ENCODE measurements around the gene RAB9A. TPM values are rescaled to one million over a fixed set of nuclear protein-coding genes. Genes with fewer than 3 reads are reported as not detected.
"Not testable (repeated sequence)": the region's sequence is repeated elsewhere in the genome, so short reads cannot be mapped to it uniquely, and the experiment has no call there.

RAB9A gene
- total RNA-seq (2014; rRNA removed) (21.0 and 29.5 TPM in 2 replicates), Bru-seq, nascent RNA (percentile 77 among the genes with signal in this experiment), BruChase-seq, experiment 1, labeled RNA remaining after a 6-hour chase (percentile 73 among the genes with signal in this experiment), BruChase-seq, experiment 2, labeled RNA remaining after a 2-hour chase (percentile 81 among the genes with signal in this experiment)
- long read RNA-seq, transcript RAB9A-203 (2 exons, 737 nt) = minor isoform, 7 of 37 reads
- long read RNA-seq, transcript RAB9A-202 (3 exons, 2,039 nt) = major isoform, 18 of 37 reads
- long read RNA-seq, partial matches to known transcripts = 1 of 37 reads
- long read RNA-seq, other reads (novel, unspliced or antisense) = 10 of 37 reads

GRCh38 chrX:13688958-13689740 is at the start of gene RAB9A:
Gene RAB9A, plus strand, starts transcription at chrX:13689128. Its CDS starts 19,619 bp downstream, at chrX:13708747.
- ChIA-PET POLR2A (ENCODE audit: unreplicated experiment) (interaction anchor here (1.1 kb wide), 1 partner anchor 46 kb away, joined by 4 read pairs; the partner anchor contains the start of genes OFD1 and TRAPPC2), CTCF (interaction anchor here (0.5 kb wide), 1 partner anchor 182 kb away, joined by 4 read pairs; no protein-coding TSS in a partner anchor)
- TF ChIP-seq EZH2 (IDR thresholded peaks at IDR 0.05; ENCODE audit: low read length, unreplicated experiment) (no peak), EZH2phosphoT487 (IDR thresholded peaks at IDR 0.05; ENCODE audit: borderline replicate concordance, low read length) (no peak)
- TF ChIP-seq, protein P1, sequence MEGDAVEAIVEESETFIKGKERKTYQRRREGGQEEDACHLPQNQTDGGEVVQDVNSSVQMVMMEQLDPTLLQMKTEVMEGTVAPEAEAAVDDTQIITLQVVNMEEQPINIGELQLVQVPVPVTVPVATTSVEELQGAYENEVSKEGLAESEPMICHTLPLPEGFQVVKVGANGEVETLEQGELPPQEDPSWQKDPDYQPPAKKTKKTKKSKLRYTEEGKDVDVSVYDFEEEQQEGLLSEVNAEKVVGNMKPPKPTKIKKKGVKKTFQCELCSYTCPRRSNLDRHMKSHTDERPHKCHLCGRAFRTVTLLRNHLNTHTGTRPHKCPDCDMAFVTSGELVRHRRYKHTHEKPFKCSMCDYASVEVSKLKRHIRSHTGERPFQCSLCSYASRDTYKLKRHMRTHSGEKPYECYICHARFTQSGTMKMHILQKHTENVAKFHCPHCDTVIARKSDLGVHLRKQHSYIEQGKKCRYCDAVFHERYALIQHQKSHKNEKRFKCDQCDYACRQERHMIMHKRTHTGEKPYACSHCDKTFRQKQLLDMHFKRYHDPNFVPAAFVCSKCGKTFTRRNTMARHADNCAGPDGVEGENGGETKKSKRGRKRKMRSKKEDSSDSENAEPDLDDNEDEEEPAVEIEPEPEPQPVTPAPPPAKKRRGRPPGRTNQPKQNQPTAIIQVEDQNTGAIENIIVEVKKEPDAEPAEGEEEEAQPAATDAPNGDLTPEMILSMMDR (conservative IDR thresholded peaks at IDR 0.05; ENCODE audit: low read depth, low read length) = no peak
- Histone ChIP-seq H4K20me1 (ENCODE audit: low read length) (peaks cover 20% of the 10 kb centered on the region; the same call in 1 of the 2 replicates), H3K4me1 (ENCODE audit: insufficient read depth, low read length) (peaks cover 29% of the 10 kb centered on the region), H3K9ac (ENCODE audit: low read length) (peak within 1 kb of the TSS; percentile 96), H2AFZ (ENCODE audit: low read length) (peak within 1 kb of the TSS; percentile 99), H3K36me3 (ENCODE audit: low read depth, low read length) (no peaks in the 10 kb centered on the region), H3K27ac (ENCODE audit: low read length) (peak within 1 kb of the TSS; percentile 76), H3K9me2 (replicated peaks; ENCODE audit: low read length) (no peaks in the 10 kb centered on the region), H3F3A (ENCODE audit: low read length, unreplicated experiment) (no peaks in the 10 kb centered on the region), H3K79me2 (ENCODE audit: low read length) (peaks cover 52% of the 10 kb centered on the region), H3K9me3 (ENCODE audit: low read length) (no peaks in the 10 kb centered on the region), H3K4me3 (ENCODE audit: low read length) (peak within 1 kb of the TSS; percentile 99), H3K4me2 (ENCODE audit: low read length) (peak within 1 kb of the TSS; percentile 94), H3K27me3 (ENCODE audit: low read length) (no peaks in the 10 kb centered on the region)
- DNase-seq (peak; percentile 76), ATAC-seq (peak; percentile 83)
- no TSS peak for BruUV-seq (replicated peaks)
- intact Hi-C loops (cut with micrococcal nuclease) = loop anchor here (5.0 kb wide), 1 partner anchor 48 kb away; no protein-coding TSS in a partner anchor

DNA sequence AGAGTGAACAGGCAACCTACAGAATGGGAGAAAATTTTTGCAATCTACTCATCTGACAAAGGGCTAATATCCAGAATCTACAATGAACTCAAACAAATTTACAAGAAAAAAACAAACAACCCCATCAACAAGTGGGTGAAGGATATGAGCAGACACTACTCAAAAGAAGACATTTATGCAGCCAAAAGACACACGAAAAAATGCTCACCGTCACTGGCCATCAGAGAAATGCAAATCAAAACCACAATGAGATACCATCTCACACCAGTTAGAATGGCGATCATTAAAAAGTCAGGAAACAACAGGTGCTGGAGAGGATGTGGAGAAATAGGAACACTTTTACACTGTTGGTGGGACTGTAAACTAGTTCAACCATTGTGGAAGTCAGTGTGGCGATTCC is 47.2 kb upstream of the RAB9A start:
- DNase-seq; H3F3A ChIP-seq (ENCODE audit: low read length, unreplicated experiment); H3K4me1 ChIP-seq (ENCODE audit: insufficient read depth, low read length); H3K36me3 ChIP-seq (ENCODE audit: low read depth, low read length); POLR2A ChIA-PET (ENCODE audit: unreplicated experiment); CTCF ChIA-PET; H3K4me3 ChIP-seq (ENCODE audit: low read length); H4K20me1 ChIP-seq (ENCODE audit: low read length); H3K9ac ChIP-seq (ENCODE audit: low read length); H3K4me2 ChIP-seq (ENCODE audit: low read length); H3K27ac ChIP-seq (ENCODE audit: low read length); H3K27me3 ChIP-seq (ENCODE audit: low read length); H3K79me2 ChIP-seq (ENCODE audit: low read length); H3K9me3 ChIP-seq (ENCODE audit: low read length); H2AFZ ChIP-seq (ENCODE audit: low read length); ATAC-seq; BruUV-seq (replicated peaks); H3K9me2 ChIP-seq (replicated peaks; ENCODE audit: low read length); intact Hi-C loops (cut with micrococcal nuclease): not testable (repeated sequence)

- intact Hi-C loops (cut with micrococcal nuclease) = loop anchor here (1.0 kb wide), 1 partner anchor 139 kb away; no protein-coding TSS in a partner anchor
- Histone ChIP-seq H2AFZ (ENCODE audit: low read length) (peak overlapping the region; percentile 6; the same call in 1 of the 2 replicates), H3K9me2 (replicated peaks; ENCODE audit: low read length) (no peaks in the 10 kb centered on the region), H3K36me3 (ENCODE audit: low read depth, low read length) (no peaks in the 10 kb centered on the region), H3K4me3 (ENCODE audit: low read length) (no peak overlapping the region), H3K9ac (ENCODE audit: low read length) (no peak overlapping the region), H3F3A (ENCODE audit: low read length, unreplicated experiment) (no peaks in the 10 kb centered on the region), H3K4me1 (ENCODE audit: insufficient read depth, low read length) (peaks cover under 1% of the 10 kb centered on the region; the same call in 1 of the 2 replicates), H4K20me1 (ENCODE audit: low read length) (no peaks in the 10 kb centered on the region), H3K9me3 (ENCODE audit: low read length) (no peaks in the 10 kb centered on the region), H3K4me2 (ENCODE audit: low read length) (no peak overlapping the region), H3K27me3 (ENCODE audit: low read length) (no peaks in the 10 kb centered on the region), H3K27ac (ENCODE audit: low read length) (no peak overlapping the region), H3K79me2 (ENCODE audit: low read length) (no peaks in the 10 kb centered on the region)
- ATAC-seq = peak; percentile 20; the same call in 1 of the 2 replicates
- ChIA-PET POLR2A (ENCODE audit: unreplicated experiment) (no interaction called here), CTCF (interaction anchor here (2.0 kb wide), 1 partner anchor 139 kb away, joined by 23 read pairs; no protein-coding TSS in a partner anchor)
- BruUV-seq (replicated peaks) = no TSS peak
- DNase-seq = no peak
- TF ChIP-seq EZH2 (IDR thresholded peaks at IDR 0.05; ENCODE audit: low read length, unreplicated experiment) = no peak
- TF ChIP-seq EZH2phosphoT487 (IDR thresholded peaks at IDR 0.05; ENCODE audit: borderline replicate concordance, low read length) = no peak
- TF ChIP-seq, protein P1 (conservative IDR thresholded peaks at IDR 0.05; ENCODE audit: low read depth, low read length) = no peak
Observed at GRCh38 chrX:13645464-13646153, 43.3 kb upstream of the RAB9A start.

Measured in PC-3 (cell line).